HUES64 (cell line): Measurements from ENCODE around the gene GGCX.
"Not testable (repeated sequence)": the region's sequence is repeated elsewhere in the genome, so short reads cannot be mapped to it uniquely, and the experiment has no call there.

Experiments used
- H3K27ac ChIP-seq: 2 replicates; pipeline ENCODE4 v1.7.0; 2013; ENCODE audit warnings: low read depth, low read length, inconsistent platforms
- H3K27me3 ChIP-seq: 2 replicates; pipeline ENCODE4 v1.6.1; 2013; ENCODE audit warnings: mild to moderate bottlenecking, low read length; ENCODE audit not compliant: insufficient read depth
- H3K36me3 ChIP-seq: 2 replicates; pipeline ENCODE4 v1.6.1; 2013; ENCODE audit warnings: mild to moderate bottlenecking, low read length; ENCODE audit not compliant: insufficient read depth
- H3K4me1 ChIP-seq: 2 replicates; pipeline ENCODE4 v1.6.1; 2013; ENCODE audit warnings: mild to moderate bottlenecking, low read length, moderate library complexity; ENCODE audit not compliant: insufficient read depth
- H3K4me3 ChIP-seq: 2 replicates; pipeline ENCODE4 v1.5.1; 2013; ENCODE audit warnings: mild to moderate bottlenecking, low read length, moderate library complexity
- H3K9ac ChIP-seq: 2 replicates; pipeline ENCODE4 v1.6.1; 2013; ENCODE audit warnings: mild to moderate bottlenecking, low read depth, low read length
- H3K9me3 ChIP-seq: 2 replicates; pipeline ENCODE4 v1.6.1; 2013; ENCODE audit warnings: low read depth, low read length; ENCODE audit not compliant: insufficient read depth
- WGBS: fragments of 150-250, 120-280 bp; methylation state at CpG from one replicate; pipeline ENCODE4 v1.1.7; 2013; ENCODE audit warnings: missing lambda C conversion rate; 5-methylcytosine and 5-hydroxymethylcytosine counted together

Gene GGCX

DNA sequence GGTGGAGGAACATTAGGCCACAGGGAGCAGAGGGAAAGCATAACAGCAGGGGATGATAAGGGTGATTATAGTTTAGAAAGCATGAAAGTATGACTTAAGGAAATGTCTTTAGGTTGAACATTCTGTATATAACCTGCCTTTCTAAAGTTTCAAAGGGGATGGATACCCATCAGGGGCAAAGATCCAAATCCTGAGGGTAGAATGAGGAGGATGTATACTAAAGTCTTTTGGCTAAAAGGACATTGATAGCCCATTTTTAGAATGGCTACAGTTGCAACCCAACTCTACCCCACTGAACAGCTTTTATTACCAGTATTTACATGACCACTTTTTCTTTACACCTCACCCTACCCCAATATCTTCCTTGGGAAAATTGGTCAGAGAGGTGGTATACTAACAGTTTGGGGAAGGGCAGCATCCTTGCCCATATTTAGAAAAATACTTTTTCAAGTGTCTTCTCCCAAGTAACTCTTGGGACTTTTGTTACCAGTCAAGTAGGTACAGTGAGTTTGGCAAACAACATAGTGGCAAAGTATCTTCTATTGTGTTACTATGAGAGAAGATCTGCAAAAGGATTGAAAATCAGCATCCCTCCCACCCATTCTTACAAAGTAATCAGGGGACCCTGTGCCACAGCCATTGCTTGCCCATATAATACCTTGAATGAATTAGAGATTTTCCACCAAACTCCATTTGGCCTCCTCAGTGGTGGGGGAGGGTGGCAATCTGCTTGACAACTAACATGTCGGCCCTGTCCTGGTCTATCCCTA lies 14.0 kb downstream of the GGCX start:
- no peak overlapping the region for H3K27ac ChIP-seq
- peaks cover 88% of the 10 kb centered on the region for H3K36me3 ChIP-seq
- no peaks in the 10 kb centered on the region for H3K9me3 ChIP-seq
- no peak overlapping the region for H3K4me3 ChIP-seq
- H3K4me1 ChIP-seq = peaks cover 3% of the 10 kb centered on the region; the same call in 1 of the 2 replicates
- 100% methylated on average over 1 of the region's 1 CpG for WGBS
- H3K9ac ChIP-seq = no peak overlapping the region
- H3K27me3 ChIP-seq = no peaks in the 10 kb centered on the region

DNA sequence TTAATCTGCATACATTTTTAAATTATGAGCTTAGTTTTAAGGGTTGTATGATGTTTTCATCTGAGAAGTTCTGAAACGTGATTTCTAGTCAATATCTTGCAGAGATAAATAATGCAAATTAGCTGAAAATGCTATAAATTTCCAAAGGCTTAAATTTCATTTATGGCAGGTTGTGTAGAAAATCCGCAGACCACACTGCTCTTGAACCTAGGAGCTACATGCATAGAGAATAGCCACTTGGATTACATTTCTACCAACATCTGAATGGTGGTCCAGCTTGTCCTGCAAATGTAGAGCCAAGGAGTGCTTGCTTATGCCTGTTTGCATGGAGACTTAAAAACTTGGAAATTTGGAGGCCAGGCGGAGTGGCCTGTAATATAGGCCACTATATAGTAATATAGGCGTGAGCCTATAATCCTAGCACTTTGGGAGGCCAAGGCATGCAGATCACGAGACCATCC lies 15.5 kb downstream of the GGCX start:
- H3K4me3 ChIP-seq = no peak overlapping the region
- no peak overlapping the region for H3K9ac ChIP-seq
- WGBS = 87% methylated on average over 5 of the region's 5 CpGs
- no peaks in the 10 kb centered on the region for H3K27me3 ChIP-seq
- peaks cover 89% of the 10 kb centered on the region for H3K36me3 ChIP-seq
- H3K9me3 ChIP-seq = no peaks in the 10 kb centered on the region
- H3K4me1 ChIP-seq = peaks cover 16% of the 10 kb centered on the region; the same call in 1 of the 2 replicates
- no peak overlapping the region; the same call in 1 of the 2 replicates for H3K27ac ChIP-seq

DNA sequence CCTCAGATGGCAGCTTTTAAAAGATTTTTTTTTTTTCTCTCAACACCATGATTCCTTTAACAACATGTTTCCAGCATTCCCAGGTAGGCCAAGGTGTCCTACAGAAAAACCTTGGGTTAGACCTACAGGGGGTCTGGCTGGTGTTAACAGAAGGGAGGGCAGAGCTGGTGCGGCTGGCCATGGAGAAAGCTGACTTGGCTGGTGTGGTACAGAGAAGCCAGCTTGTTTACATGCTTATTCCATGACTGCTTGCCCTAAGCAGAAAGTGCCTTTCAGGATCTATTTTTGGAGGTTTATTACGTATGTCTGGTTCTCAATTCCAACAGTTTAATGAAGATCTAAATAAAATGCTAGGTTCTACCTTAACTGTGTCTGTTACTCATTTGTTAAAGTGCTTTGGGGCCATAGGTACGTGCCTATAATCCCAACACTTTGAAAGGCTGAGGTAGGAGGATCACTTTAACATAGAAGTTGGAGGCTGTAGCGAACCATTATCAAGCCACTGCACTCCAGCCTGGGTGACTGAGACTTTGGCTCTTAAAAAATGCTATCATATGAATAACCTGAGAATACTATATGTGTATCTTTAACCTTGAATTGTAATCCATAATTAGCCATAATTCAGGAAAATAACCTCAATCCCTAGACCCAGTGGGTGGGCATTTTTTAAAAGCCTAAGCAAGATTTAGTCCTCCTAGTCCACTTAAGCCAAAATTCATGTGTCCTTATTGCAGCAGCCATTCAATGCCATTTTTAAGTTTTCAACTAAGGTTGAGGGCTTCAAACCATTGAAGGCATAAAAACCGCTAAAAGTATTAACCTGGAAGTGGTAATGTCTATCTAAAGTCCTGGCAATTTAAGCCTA lies 16.1 kb downstream of the GGCX start:
- not testable (repeated sequence) for H3K9me3 ChIP-seq, H3K27me3 ChIP-seq, H3K9ac ChIP-seq, H3K4me3 ChIP-seq, H3K27ac ChIP-seq
- peaks cover 18% of the 10 kb centered on the region; the same call in 1 of the 2 replicates for H3K4me1 ChIP-seq
- peaks cover 89% of the 10 kb centered on the region for H3K36me3 ChIP-seq
- WGBS = 90% methylated on average over 4 of the region's 5 CpGs

DNA sequence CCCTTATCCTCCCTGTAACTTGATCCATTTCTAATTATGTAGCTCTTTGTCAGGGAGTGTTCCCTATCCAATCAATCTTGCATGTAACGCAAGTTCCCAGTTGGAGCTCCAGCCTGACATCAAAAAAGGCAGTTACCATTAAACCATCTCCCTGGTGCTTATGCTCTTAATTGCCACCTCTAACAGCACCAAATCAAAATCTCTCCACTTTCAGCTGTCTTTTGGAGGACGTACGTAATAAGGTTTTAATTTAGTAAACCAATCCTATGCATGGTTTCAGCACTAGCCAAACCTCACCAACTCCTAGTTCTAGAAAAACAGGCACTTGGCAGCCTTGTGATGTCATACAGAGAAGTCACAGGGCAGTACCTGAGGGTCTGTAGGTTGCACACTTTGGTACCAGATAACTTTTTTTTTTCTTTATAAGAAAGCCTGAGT lies 17.0 kb downstream of the GGCX start:
- peaks cover 18% of the 10 kb centered on the region; the same call in 1 of the 2 replicates for H3K4me1 ChIP-seq
- H3K36me3 ChIP-seq = peaks cover 86% of the 10 kb centered on the region
- H3K9me3 ChIP-seq, H3K27me3 ChIP-seq, H3K4me3 ChIP-seq, H3K9ac ChIP-seq, H3K27ac ChIP-seq: not testable (repeated sequence)
- 96% methylated on average over 3 of the region's 3 CpGs for WGBS

DNA sequence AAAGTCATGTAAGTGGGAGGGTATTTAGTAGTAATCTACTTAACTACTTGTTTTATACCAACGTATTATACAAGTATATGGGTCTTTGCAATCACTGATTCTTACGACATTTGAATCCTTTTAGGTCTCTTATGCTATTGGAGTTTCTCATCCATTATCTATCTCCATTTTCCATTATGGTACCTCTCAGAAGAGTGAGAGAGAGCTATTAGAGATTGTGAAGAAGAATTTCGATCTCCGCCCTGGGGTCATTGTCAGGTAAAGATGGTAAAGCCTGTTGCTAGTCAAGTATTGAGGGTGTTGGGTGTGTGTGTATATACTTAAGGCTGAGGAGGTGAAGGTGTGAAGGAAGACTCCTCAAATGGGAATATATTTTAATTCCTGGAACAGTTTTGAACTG lies 18.5 kb downstream of the GGCX start:
- H3K27me3 ChIP-seq = no peaks in the 10 kb centered on the region
- peaks cover 73% of the 10 kb centered on the region for H3K36me3 ChIP-seq
- WGBS = 97% methylated on average over 2 of the region's 4 CpGs
- peaks cover 5% of the 10 kb centered on the region; the same call in 1 of the 2 replicates for H3K9me3 ChIP-seq
- peak overlapping the region; percentile 99; the same call in 1 of the 2 replicates for H3K4me3 ChIP-seq
- H3K9ac ChIP-seq = no peak overlapping the region
- no peak overlapping the region for H3K27ac ChIP-seq
- peaks cover 18% of the 10 kb centered on the region; the same call in 1 of the 2 replicates for H3K4me1 ChIP-seq

DNA sequence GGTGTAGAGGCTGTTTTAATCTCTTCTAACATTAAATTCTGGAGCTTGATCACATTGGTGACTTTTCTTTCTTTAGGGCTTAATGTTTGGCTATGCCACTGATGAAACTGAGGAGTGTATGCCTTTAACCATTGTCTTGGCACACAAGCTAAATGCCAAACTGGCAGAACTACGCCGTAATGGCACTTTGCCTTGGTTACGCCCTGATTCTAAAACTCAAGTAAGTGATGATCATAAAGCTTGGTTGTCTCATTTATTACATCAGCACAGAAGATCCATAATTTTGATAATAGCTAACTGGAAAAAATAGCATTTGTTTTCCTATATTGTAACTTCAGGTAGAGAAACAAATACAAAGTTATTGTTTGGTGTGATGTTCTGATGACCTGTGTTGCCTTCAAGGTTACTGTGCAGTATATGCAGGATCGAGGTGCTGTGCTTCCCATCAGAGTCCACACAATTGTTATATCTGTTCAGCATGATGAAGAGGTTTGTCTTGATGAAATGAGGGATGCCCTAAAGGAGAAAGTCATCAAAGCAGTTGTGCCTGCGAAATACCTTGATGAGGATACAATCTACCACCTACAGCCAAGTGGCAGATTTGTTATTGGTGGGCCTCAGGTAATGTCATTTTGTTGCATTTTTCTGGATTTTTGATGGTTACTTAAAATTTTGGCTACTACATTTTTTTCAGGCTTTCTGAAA lies 19.4 kb downstream of the GGCX start:
- H3K27ac ChIP-seq = no peak overlapping the region
- H3K36me3 ChIP-seq = peaks cover 66% of the 10 kb centered on the region
- peak overlapping the region; percentile 100; the same call in 1 of the 2 replicates for H3K9ac ChIP-seq
- H3K27me3 ChIP-seq = no peaks in the 10 kb centered on the region
- H3K9me3 ChIP-seq = peaks cover 5% of the 10 kb centered on the region; the same call in 1 of the 2 replicates
- 91% methylated on average over 5 of the region's 5 CpGs for WGBS
- H3K4me3 ChIP-seq = peak overlapping the region; percentile 99
- H3K4me1 ChIP-seq = peaks cover 25% of the 10 kb centered on the region; the same call in 1 of the 2 replicates

DNA sequence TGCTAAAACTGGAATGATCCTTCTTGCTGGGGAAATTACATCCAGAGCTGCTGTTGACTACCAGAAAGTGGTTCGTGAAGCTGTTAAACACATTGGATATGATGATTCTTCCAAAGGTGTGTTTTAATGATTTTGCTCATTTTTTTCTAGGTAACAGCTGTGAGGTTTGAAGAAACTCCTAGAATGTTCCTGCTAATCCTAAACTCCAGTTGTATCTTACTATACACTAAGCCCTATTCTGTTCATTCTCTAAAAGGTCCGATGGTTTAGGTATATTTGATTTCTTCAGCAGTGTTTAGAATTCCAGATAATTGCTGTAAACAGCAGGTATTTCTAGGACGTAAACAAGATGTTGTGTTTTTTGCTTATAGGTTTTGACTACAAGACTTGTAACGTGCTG lies 20.0 kb downstream of the GGCX start:
- H3K9me3 ChIP-seq = peaks cover 5% of the 10 kb centered on the region; the same call in 1 of the 2 replicates
- H3K27ac ChIP-seq = no peak overlapping the region
- H3K36me3 ChIP-seq = peaks cover 66% of the 10 kb centered on the region
- H3K4me3 ChIP-seq = peak overlapping the region; percentile 99
- H3K9ac ChIP-seq = peak overlapping the region; percentile 100; the same call in 1 of the 2 replicates
- WGBS = 81% methylated on average over 4 of the region's 4 CpGs
- H3K27me3 ChIP-seq = no peaks in the 10 kb centered on the region
- H3K4me1 ChIP-seq = peaks cover 32% of the 10 kb centered on the region; the same call in 1 of the 2 replicates

DNA sequence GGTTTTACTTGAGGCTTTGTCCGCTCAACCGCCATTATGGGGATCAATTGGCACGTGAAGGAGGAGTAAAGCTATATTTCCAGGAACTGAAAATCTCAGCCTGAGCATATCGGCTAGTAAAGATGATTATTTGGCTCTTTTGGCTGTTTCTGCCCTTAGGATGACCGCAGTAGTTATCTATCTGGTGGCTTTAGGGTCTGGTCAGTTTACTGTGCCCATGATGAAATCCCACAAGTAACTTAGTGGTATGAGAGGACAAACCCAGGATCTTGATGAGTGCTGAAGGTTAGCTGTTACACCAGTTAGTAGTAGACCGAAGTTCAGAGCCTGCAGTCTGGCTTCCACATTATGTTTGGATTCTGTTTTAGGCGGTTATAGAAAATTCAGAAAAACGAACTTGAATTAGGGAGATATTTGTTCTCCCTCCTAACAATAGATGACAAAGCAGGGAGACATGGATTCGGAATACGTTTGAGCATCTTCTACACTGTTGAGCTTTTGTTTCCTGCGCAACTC lies 21.1 kb downstream of the GGCX start:
- Histone ChIP-seq H3K4me3 (peak overlapping the region; percentile 99), H3K27ac (peak overlapping the region; percentile 100), H3K4me1 (peaks cover 32% of the 10 kb centered on the region; the same call in 1 of the 2 replicates), H3K27me3 (no peaks in the 10 kb centered on the region), H3K9ac (peak overlapping the region; percentile 100), H3K36me3 (peaks cover 55% of the 10 kb centered on the region), H3K9me3 (peaks cover 5% of the 10 kb centered on the region; the same call in 1 of the 2 replicates)
- WGBS = 6% methylated on average over 11 of the region's 11 CpGs

DNA sequence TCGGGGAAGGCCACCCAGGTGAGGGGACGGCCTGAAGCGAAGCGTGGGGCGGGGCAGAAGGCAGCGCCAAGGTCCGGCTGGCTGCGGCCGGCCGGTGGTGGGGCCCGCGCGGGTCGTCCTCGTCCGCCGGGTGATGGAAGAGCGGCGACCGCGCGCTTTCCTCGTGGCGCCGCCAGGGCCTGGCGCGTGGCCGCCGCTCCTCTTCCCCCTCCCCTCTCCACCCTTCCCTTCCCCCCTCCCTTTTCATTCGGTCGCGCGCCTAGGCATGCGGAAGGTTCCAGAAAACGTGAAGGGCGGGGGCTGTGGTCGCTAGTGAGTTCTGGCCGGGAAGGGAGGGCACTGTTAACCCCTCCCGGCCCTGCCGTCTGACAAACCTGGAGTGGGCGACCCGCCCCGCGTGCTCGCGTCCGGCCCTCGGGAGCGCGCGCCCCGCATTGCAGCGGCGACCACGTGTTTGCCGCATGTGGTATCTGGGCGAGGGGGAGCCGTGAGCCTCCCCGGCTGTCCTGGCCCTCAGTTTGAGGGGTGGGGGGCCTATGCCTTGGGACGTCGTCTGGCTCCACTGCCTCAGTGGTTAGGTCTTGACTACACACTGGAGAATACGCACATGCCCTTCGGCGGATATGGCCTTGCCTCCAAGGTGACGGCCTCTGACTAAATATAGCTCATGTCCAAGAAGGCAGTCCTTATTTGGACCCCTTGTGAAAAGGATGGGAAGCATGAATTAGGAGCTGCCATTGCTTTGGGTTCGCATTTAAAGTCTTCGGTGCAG lies 21.7 kb downstream of the GGCX start:
- H3K36me3 ChIP-seq = peaks cover 49% of the 10 kb centered on the region
- peak overlapping the region; percentile 99 for H3K4me3 ChIP-seq
- H3K4me1 ChIP-seq = peaks cover 32% of the 10 kb centered on the region; the same call in 1 of the 2 replicates
- H3K27me3 ChIP-seq = no peaks in the 10 kb centered on the region
- under 1% methylated on average over 66 of the region's 67 CpGs for WGBS
- H3K9me3 ChIP-seq = peaks cover 5% of the 10 kb centered on the region; the same call in 1 of the 2 replicates
- H3K9ac ChIP-seq = peak overlapping the region; percentile 100
- H3K27ac ChIP-seq = peak overlapping the region; percentile 100
